Ovary (tissue), 9 donors: ENCODE measurements around the gene L3MBTL2. TPM values are rescaled to one million over a fixed set of nuclear protein-coding genes. Genes with fewer than 3 reads are reported as not detected.

Source experiments
- DNase-seq, 5 donors: peaks; one replicate each; pipeline ENCODE4 v3.0.0-alpha.2; 2019 to 2020
- H3K27ac ChIP-seq, 2 donors: fragments of 200-600 bp; one replicate each; pipeline versions ENCODE4 v1.5.1 to v1.8.0; 2019 to 2022
- H3K27me3 ChIP-seq: fragments of 200-600 bp; one replicate; pipeline ENCODE4 v1.8.0; 2022
- H3K36me3 ChIP-seq: fragments of 200-600 bp; sonication (generic); one replicate; pipeline ENCODE4 v1.5.1; 2019
- H3K4me1 ChIP-seq: one replicate; pipeline ENCODE4 v1.8.1; 2013; ENCODE audit warnings: mild to moderate bottlenecking, moderate library complexity; ENCODE audit not compliant: insufficient read depth
- H3K4me3 ChIP-seq: fragments of 200-600 bp; sonication (generic); one replicate; pipeline ENCODE4 v1.5.1; 2017
- H3K9me3 ChIP-seq, 2 donors: fragments of 200-600 bp in 1 of 2; sonication (generic) in 1 of 2; one replicate each; pipeline versions ENCODE4 v1.5.1 to v1.8.1; 2013 to 2019; ENCODE audit warnings: mild to moderate bottlenecking in 1 of 2, moderate library complexity in 1 of 2
- EP300 ChIP-seq: sonication (generic); formaldehyde crosslinking; IDR thresholded peaks from one replicate; pipeline ENCODE4 v1.6.1; 2017; ENCODE audit warnings: antibody characterized with exemption
- POLR2A ChIP-seq: fragments of 450-650 bp; IDR thresholded peaks from one replicate; pipeline ENCODE4 v1.6.1; 2017; ENCODE audit warnings: antibody characterized with exemption, mild to moderate bottlenecking, moderate library complexity
- WGBS, 3 donors: extraction: QIAGEN DNeasy Blood & Tissue Kit in 1 of 3; methylation state at CpG; one replicate each; pipeline versions ENCODE4 v1.1.5 to v1.1.7; 2013 to 2017; 5-methylcytosine and 5-hydroxymethylcytosine counted together
- intact Hi-C, 4 donors: fragments of 100-400 bp; cut with DNase I; formaldehyde crosslinking; loops; one replicate each; pipeline versions ENCODE4 v1.11.0 to v1.15.1; 2022 to 2023
- polyA plus RNA-seq, 2 donors: library from polyadenylated mRNA; stranded (reverse); fragments of 200-250 nt in 1 of 2; fragments of 350-450 nt in 1 of 2; fragmentation: Illumina TruSeq in 1 of 2; extraction: RNeasy Lipid Tissue Mini Kit (QIAGEN cat#74804) in 1 of 2; gene quantifications; one replicate each; pipeline ENCODE4 v1.2.3, GENCODE V29; 2013 to 2014
- total RNA-seq, 7 donors: library from RNA; depleted of rRNA in 2 of 7; stranded (reverse); fragments of >200 nt in 2 of 7; fragmentation: NEBNext Ultra II Directional in 3 of 7; extraction: Animal tissue kit (Norgen Biotek cat#: 25700) in 3 of 7; gene quantifications; one replicate each; pipeline versions ENCODE4 v1.1.0 to v1.2.4, GENCODE V29; 2016 to 2023
- TF ChIP-seq, protein P1 (sequence below), 3 donors: fragments of 450-650 bp in 2 of 3; fragments of 200-600 bp in 1 of 3; IDR thresholded peaks; one replicate each; pipeline versions ENCODE4 v1.5.1 to v1.8.0; 2016 to 2022; ENCODE audit warnings: antibody characterized with exemption in 3 of 3, mild to moderate bottlenecking in 1 of 3
- donor health status: DM: no; HTN: no; CAD: no; lungs with moderate emphysema.
- donor health status: DM: no; HTN: no; CAD: no.
- donor health status: Bipolar disorder and iron deficiency.
- donor health status: DM: yes; HTN: yes; CAD: no.
- donor health status: DM: no; HTN: no; CAD: no.
- donor health status: DM: yes; HTN: yes; CAD: no.

The L3MBTL2 gene
- total and polyA plus RNA-seq, 9 donors = 8.9 to 32.1 (median 25.3) TPM

DNA sequence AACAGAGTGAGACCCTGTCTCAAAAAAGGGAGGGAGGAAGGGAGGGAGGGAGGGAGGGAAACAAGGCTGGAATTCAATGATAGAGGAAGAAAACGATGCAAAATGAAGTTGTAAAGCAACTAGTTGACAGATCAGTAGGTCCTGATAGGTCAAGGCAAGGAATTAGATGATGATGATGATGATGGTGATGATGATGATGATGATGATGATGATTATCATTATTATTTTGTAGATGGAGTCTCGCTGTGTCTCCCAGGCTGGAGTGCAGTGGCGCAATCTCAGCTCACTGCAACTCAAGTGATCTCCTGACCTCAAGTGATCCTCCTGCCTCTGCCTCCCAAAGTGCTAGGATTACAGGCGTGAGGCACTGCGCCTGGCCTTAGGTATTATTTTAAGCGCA lies 11.3 kb upstream of the L3MBTL2 start:
- 91 to 93% (median 92%) methylated on average over 6 of the region's 6 CpGs for whole genome bisulfite sequencing, 3 donors
- TF ChIP-seq POLR2A = no peak
- TF ChIP-seq, protein P1, sequence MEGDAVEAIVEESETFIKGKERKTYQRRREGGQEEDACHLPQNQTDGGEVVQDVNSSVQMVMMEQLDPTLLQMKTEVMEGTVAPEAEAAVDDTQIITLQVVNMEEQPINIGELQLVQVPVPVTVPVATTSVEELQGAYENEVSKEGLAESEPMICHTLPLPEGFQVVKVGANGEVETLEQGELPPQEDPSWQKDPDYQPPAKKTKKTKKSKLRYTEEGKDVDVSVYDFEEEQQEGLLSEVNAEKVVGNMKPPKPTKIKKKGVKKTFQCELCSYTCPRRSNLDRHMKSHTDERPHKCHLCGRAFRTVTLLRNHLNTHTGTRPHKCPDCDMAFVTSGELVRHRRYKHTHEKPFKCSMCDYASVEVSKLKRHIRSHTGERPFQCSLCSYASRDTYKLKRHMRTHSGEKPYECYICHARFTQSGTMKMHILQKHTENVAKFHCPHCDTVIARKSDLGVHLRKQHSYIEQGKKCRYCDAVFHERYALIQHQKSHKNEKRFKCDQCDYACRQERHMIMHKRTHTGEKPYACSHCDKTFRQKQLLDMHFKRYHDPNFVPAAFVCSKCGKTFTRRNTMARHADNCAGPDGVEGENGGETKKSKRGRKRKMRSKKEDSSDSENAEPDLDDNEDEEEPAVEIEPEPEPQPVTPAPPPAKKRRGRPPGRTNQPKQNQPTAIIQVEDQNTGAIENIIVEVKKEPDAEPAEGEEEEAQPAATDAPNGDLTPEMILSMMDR (IDR thresholded peaks at IDR 0.05) = no peak
- TF ChIP-seq EP300 = no peak
- peaks cover 8% of the 10 kb centered on the region for H3K4me1 ChIP-seq
- H3K36me3 ChIP-seq = no peaks in the 10 kb centered on the region
- H3K9me3 ChIP-seq = no peaks in the 10 kb centered on the region
- DNase-seq = no peak
- no peak overlapping the region for H3K4me3 ChIP-seq
- intact Hi-C loops = no loop called here
- no peak overlapping the region for H3K27ac ChIP-seq
- no peaks in the 10 kb centered on the region for H3K27me3 ChIP-seq

DNA sequence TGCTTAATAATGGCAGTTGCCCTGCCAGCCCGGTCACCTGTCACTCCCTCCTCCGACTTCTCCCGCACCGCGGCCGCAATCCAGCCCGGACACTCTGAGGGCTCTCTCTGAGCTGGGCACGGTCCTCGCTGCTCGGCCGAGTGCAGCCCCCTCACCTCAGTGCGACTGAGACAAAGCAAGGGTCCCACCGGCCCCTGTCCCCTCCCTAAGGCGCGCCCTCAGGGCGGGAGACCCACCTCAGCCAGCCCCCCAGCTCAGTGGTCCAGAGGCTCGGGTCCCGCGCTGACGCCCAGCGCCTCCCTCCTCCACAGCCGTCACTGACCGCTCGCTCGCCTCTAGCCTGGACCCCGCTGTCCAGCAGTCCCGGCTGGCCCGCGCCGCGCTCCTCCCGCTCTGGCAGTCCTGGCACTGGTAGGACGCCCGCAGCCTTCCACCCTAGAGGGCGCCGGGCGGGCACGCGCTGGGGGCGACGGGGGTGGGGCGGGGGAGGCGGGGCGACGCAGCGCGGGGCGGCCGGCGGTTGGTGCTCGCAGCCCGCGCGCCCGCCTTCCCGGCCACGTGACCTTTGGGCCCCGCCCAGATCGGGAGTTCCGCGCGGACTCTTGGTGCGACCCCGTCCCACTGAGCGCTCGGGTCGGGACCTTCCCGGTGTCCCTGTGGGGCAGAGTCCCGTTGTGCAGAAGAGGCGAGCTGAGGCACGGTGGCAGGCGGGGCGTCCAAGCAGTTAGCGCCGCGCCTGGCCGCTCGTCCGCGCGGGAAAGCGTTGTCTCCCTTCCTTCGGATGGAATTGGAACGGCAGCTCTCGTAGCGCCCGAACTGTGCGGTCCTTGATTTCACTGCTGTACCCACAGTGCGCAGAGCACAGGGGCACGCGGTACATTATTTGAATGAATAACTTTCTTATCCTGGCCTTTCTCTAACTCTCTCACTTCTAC lies 7.8 kb upstream of the L3MBTL2 start:
- Histone ChIP-seq H3K4me3 (peak overlapping the region; percentile 57), H3K36me3 (no peaks in the 10 kb centered on the region), H3K9me3 (no peaks in the 10 kb centered on the region), H3K27me3 (no peaks in the 10 kb centered on the region), H3K27ac (peak overlapping the region in 1 of 2 donors; percentile 35), H3K4me1 (peaks cover 3% of the 10 kb centered on the region)
- 0% methylated on average over 64 to 91 of the region's 91 CpGs for WGBS, 3 donors
- intact Hi-C loops = no loop called here
- peak; percentile 78 to 87 (median 84) for DNase-seq
- TF ChIP-seq EP300 = no peak
- TF ChIP-seq, protein P1 (IDR thresholded peaks at IDR 0.05) = peak in 1 of 3 donors; percentile 58

DNA sequence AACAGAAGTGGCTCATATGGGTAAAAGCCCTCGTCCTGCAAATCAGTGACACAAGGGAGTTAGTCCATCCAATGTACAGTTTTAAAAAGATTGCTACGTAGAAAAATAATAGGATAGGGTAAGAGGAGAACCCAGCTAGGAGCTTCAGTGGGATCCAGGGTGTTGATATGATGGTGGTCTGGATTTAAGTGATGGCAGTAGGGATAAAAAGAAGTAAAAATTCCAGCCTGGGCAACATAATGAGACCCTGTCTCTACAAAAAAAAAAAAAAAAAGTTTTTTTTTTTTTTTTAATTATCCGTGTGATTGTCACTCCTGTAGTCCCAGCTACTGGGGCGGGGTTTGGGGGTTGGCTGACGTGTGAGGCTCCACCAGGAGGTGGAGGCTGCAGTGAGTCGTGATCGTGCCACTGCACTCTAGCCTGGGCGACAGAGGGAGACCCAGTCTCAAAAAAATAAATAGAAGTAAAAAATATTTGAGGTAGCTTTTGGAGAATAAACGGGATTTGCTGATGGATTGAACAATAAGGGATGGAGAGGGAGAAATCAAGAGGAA lies 7.0 kb upstream of the L3MBTL2 start:
- H3K36me3 ChIP-seq = no peaks in the 10 kb centered on the region
- H3K27me3 ChIP-seq = no peaks in the 10 kb centered on the region
- WGBS, 3 donors = 2 to 5% (median 4%) methylated on average over 9 of the region's 9 CpGs
- H3K4me3 ChIP-seq = peak overlapping the region; percentile 57
- H3K27ac ChIP-seq = peak overlapping the region in 1 of 2 donors; percentile 35
- DNase-seq = peak in 1 of 5 donors; percentile 38
- TF ChIP-seq POLR2A (no peak), EP300 (no peak)
- TF ChIP-seq, protein P1 (IDR thresholded peaks at IDR 0.05) = no peak
- intact Hi-C loops = no loop called here
- H3K9me3 ChIP-seq = no peaks in the 10 kb centered on the region
- peaks cover 2% of the 10 kb centered on the region for H3K4me1 ChIP-seq

DNA sequence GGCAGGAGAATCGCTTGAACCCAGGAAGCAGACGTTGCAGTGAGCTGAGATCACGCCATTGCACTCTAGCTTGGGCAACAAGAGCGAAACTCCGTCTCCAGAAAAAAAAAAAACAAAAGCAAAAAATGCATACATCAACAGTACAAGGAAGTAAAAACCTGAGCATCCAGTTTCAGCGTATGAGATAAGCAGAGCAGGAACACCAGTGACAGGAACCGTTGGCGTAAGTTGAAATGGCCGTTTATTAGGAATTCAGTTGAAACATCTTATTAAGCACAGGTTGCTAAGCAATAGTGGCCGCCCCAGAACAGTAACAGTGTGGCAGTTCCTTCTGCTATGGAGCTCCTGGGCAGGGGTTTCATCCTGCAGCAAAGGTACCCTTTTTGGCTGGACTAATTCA lies 4.0 kb upstream of the L3MBTL2 start:
- WGBS, 3 donors = 66 to 76% (median 68%) methylated on average over 10 of the region's 10 CpGs
- H3K4me3 ChIP-seq = no peak overlapping the region
- TF ChIP-seq POLR2A (no peak), EP300 (no peak)
- TF ChIP-seq, protein P1 (IDR thresholded peaks at IDR 0.05) = no peak
- H3K36me3 ChIP-seq = no peaks in the 10 kb centered on the region
- H3K27ac ChIP-seq = no peak overlapping the region
- DNase-seq = no peak
- no peaks in the 10 kb centered on the region for H3K9me3 ChIP-seq
- peaks cover 8% of the 10 kb centered on the region for H3K4me1 ChIP-seq
- intact Hi-C loops = no loop called here
- H3K27me3 ChIP-seq = no peaks in the 10 kb centered on the region
